Activated T-cell treated with anti-CD3 and anti-CD28 coated beads, Interleukin-2, amount 50 U/mL, for 72 hours (primary cell): ENCODE data around the gene PRF1. TPM values are rescaled to one million over a fixed set of nuclear protein-coding genes. Genes with fewer than 3 reads are reported as not detected.
"Not testable (repeated sequence)": the region's sequence is repeated elsewhere in the genome, so short reads cannot be mapped to it uniquely, and the experiment has no call there.

Experiments
- ATAC-seq, 2 donors: fragments of 150-1000 bp; cut with Tn5 transposase; replicated peaks in 1 of 2; 2 replicates each; pipeline ENCODE4 v1.10.0; 2021; ENCODE audit warnings: moderate library complexity in 2 of 2, mild to moderate bottlenecking in 1 of 2
- DNase-seq, 2 donors: peaks; one replicate each; pipeline ENCODE4 v3.0.0; 2021 to 2022; ENCODE audit warnings: mixed read lengths in 1 of 2
- H3K27ac Mint-ChIP-seq: one replicate; pipeline ENCODE4 v1.8.0; 2022; ENCODE audit warnings: mild to moderate bottlenecking, moderate library complexity, mixed read lengths
- H3K27me3 Mint-ChIP-seq: one replicate; pipeline ENCODE4 v1.8.0; 2022; ENCODE audit warnings: low read depth, mixed read lengths
- H3K36me3 Mint-ChIP-seq, 2 donors: one replicate each; pipeline ENCODE4 v1.8.0; 2022; ENCODE audit warnings: mixed read lengths in 2 of 2, mild to moderate bottlenecking in 1 of 2; ENCODE audit not compliant: insufficient read depth in 2 of 2
- H3K4me1 Mint-ChIP-seq: one replicate; pipeline ENCODE4 v1.8.0; 2022; ENCODE audit warnings: low read depth, mixed read lengths
- H3K4me3 Mint-ChIP-seq, 2 donors: one replicate each; pipeline ENCODE4 v1.8.0; 2022; ENCODE audit warnings: mild to moderate bottlenecking in 2 of 2, mixed read lengths in 2 of 2, moderate library complexity in 2 of 2
- H3K9me3 Mint-ChIP-seq, 2 donors: one replicate each; pipeline ENCODE4 v1.8.0; 2022; ENCODE audit warnings: mixed read lengths in 2 of 2
- total RNA-seq, 2 donors: library from RNA; stranded (reverse); gene quantifications; one replicate each; pipeline ENCODE4 v1.2.3, GENCODE V29; 2022

PRF1 gene
- total RNA-seq: 100 to 1,000 TPM in 1 of 2 donors, 10 to 100 TPM in 1; 44.5 to 102 TPM

DNA sequence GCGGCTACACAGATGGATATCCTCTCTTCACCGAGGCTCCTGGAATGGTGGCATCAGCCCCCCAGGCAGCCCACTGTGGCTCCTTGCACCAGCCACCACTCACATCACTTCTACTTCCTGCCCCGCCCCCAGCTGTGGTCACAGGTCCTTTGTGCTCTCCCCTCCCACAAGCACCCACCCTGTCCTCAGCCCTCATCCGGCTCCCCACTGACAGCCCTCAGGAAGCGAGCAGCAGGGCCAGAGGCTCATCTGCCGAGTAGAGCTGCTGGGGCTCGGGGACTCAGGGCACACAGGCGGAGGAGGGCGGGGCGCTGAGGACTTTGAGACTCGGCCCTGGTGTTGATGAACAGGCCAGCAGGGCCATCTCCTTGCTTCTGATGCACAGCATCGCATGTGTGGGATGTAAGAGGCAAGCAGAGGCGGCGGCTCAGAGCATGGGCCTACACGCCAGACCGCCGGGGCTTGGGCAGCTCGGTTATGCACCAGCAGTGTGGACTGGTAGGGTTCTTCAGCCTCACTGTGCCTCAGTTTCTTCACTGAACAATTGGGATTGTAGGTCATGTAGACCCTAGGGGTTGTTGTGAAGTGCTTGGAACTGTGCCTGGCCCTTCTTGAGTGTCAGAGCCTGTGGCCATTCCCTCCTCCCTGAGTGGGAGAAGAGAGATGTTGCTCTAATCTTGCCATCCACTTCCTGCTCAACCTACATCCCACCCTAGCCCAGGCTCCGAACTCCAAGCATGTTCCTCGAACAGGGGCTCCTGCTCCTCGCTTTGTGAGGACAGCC is at the start of gene PRF1:
Gene PRF1, minus strand, starts transcription at position 77 of the 784 bp plus-strand sequence. CDS start 1,839 bp downstream, outside the sequence.
- Mint-ChIP-seq H3K27me3 (no peaks in the 10 kb centered on the region), H3K36me3 (peaks cover 5% of the 10 kb centered on the region in 2 donors), H3K9me3 (peaks cover 3 to 4% of the 10 kb centered on the region in 2 donors), H3K4me1 (peaks cover 37% of the 10 kb centered on the region), H3K4me3 (peak within 1 kb of the TSS; percentile 93 to 98), H3K27ac (peak within 1 kb of the TSS; percentile 95)
- ATAC-seq: peak; percentile 87 to 92
- peak; percentile 86 to 87 for DNase-seq

DNA sequence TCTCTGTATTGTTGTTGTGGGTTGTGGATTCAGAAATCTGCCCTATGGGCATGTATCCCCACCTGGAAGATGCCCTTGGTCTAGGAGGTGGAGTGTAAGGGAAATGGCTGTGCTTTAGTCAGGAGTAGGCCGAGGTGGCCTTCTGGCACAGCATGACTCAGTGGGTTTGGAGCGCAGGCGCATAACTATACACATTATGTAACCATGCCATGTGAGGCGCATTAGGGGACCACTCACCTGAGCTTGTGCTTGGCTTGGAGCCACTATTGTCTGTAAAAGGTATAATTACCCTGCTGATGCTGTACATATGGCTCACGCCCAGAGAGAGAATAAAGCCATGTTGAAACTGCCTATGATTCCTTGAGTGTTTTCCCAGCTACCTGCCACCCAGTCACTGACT is 49.1 kb upstream of the PRF1 start:
- Mint-ChIP-seq H3K36me3 (peaks cover 14 to 16% of the 10 kb centered on the region in 2 donors), H3K27me3 (no peaks in the 10 kb centered on the region), H3K27ac (no peak overlapping the region), H3K4me1 (peaks cover 11% of the 10 kb centered on the region), H3K4me3 (no peak overlapping the region), H3K9me3 (peaks cover 11 to 22% of the 10 kb centered on the region in 2 donors)
- ATAC-seq (no peak), DNase-seq (no peak)

DNA sequence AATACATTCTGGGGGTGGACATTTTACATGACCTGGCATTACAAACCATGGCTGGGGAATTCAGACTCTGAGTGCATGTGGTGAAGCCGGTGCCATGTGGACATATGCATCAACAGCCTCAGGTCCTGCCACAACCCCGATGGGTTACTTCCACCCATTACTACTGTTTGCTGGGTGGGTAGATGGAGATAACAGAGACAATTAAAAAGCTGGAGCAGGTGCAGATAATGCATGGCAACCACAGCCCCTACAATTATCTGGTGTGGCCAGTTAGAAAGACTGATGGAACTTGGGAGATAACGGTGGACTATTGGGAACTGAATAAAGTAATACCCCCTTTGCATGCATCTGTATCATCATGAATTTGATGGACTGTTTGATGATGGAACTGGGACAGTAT is 48.2 kb upstream of the PRF1 start:
- ATAC-seq: no peak
- DNase-seq: no peak
- no peaks in the 10 kb centered on the region for H3K27me3 Mint-ChIP-seq
- peaks cover 14 to 16% of the 10 kb centered on the region in 2 donors for H3K36me3 Mint-ChIP-seq
- H3K4me1 Mint-ChIP-seq: peaks cover 1% of the 10 kb centered on the region
- H3K27ac Mint-ChIP-seq: no peak overlapping the region
- H3K9me3 Mint-ChIP-seq: peaks cover 11 to 22% of the 10 kb centered on the region in 2 donors
- H3K4me3 Mint-ChIP-seq: no peak overlapping the region

DNA sequence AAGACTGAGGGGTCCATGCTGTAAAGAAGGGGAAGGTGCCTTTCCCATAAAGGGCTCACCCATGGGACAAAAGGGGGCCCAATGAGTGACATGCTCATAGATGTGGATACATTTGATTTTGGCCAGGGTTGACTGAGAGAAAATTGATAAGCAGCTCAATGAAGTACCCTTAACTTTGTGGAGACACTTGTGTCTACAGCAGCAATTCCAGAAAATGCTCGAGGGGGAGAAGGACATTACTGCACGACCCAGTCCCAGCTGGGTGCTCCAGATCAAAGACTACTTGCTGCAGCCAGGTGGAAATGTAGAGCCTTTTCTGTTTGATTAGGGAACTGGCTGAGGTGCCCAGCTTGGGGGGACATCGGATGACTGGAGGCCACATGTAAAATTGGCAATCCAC is 47.6 kb upstream of the PRF1 start:
- DNase-seq (no peak), ATAC-seq (no peak)
- Mint-ChIP-seq H3K36me3 (peaks cover 14 to 16% of the 10 kb centered on the region in 2 donors), H3K27me3 (no peaks in the 10 kb centered on the region), H3K27ac (no peak overlapping the region), H3K4me1 (no peaks in the 10 kb centered on the region), H3K4me3 (no peak overlapping the region), H3K9me3 (peaks cover 11 to 22% of the 10 kb centered on the region in 2 donors)

DNA sequence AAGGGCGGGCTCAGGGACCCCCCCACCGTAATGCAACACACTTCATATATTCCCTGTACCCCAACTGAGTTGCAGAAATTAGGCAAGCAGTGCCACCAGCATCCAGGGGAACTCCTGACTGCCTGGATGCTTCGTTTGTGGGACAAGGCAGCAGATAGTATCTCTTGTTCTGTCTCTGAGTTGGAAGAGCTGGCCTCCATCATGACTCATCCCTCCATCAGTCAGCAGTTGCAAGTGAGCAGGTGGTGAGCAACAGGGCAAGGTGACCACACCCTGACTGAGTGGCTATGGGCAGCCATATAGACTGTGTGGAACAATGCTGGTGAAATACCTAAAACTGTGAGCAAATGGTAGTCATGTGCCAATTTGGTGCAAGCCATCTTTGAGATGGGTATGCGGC is 47.0 kb upstream of the PRF1 start:
- DNase-seq: peak; percentile 14 to 27
- ATAC-seq: peak; percentile 94 to 98
- Mint-ChIP-seq H3K36me3 (peaks cover 14 to 16% of the 10 kb centered on the region in 2 donors), H3K4me3 (no peak overlapping the region), H3K27ac (no peak overlapping the region), H3K4me1 (no peaks in the 10 kb centered on the region), H3K9me3 (peaks cover 11 to 22% of the 10 kb centered on the region in 2 donors), H3K27me3 (no peaks in the 10 kb centered on the region)

DNA sequence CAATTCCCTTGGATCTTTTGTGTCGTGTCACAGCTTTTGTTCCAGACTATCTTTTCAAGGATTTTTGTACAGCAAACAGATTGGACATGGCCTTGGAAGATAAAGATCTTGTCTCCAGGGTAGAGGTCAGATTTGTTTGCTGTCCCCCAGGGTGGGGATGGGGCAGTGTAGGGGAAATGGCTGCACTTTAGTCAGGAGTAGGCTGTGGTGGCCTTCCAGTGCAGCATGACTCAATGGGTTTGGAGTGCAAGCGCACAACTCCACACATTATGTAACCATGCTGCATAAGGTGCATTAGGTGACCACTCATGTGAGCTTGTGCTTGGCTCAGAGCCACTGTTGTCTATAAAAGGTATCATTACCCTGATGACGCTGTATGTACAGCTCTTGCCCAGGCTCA is 45.9 kb upstream of the PRF1 start:
- Mint-ChIP-seq H3K9me3 (peaks cover 11 to 22% of the 10 kb centered on the region in 2 donors), H3K4me3 (no peak overlapping the region), H3K36me3 (peaks cover 14 to 16% of the 10 kb centered on the region in 2 donors), H3K27me3 (peaks cover under 1% of the 10 kb centered on the region), H3K4me1 (no peaks in the 10 kb centered on the region), H3K27ac (no peak overlapping the region)
- ATAC-seq (no peak), DNase-seq (no peak)

DNA sequence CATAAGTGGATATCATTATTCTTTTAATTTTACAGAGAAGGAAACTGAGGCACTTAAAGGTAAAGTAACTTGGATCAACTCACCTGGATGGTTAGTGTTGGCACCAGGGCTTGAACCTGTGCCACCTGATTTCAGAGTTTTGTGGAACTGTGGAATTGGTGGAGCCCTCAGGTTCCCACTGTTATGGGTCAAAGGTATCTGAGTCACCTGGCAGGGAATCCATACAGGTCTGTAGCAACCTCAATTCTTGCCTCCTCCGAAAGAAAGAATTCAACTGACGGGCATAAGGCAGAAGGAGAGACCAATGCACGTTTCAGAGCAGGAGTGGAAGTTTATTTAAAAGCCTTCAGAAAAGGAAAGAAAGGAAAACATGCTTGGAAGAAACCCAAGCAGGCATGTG is 44.5 kb upstream of the PRF1 start:
- H3K36me3 Mint-ChIP-seq: peaks cover 13 to 14% of the 10 kb centered on the region in 2 donors
- H3K9me3 Mint-ChIP-seq: peaks cover 11 to 21% of the 10 kb centered on the region in 2 donors
- H3K27ac Mint-ChIP-seq: no peak overlapping the region
- ATAC-seq (no peak), DNase-seq (no peak)
- H3K4me1 Mint-ChIP-seq: no peaks in the 10 kb centered on the region
- peaks cover 11% of the 10 kb centered on the region for H3K27me3 Mint-ChIP-seq
- H3K4me3 Mint-ChIP-seq: no peak overlapping the region

DNA sequence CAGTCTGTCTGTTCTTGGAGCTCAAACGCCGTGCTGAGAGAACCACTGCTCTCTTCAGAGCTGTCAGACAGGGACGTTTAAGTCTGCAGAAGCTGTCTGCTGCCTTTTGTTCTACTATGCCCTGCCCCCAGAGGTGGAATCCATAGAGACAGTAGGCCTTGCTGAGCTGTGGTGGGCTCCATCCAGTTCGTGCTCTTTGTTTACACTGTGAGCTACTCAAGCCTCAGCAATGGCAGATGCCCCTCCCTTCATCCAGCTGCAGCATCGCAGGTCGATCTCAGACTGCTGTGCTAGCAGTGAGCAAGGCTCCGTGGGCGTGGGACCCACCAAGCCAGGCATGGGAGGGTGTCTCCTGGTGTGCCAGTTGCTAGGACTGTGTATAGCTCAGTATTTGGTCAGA is 42.4 kb upstream of the PRF1 start:
- H3K27me3 Mint-ChIP-seq: peaks cover 11% of the 10 kb centered on the region
- ATAC-seq, H3K4me1 Mint-ChIP-seq, DNase-seq, H3K27ac Mint-ChIP-seq, H3K4me3 Mint-ChIP-seq: not testable (repeated sequence)
- peaks cover 3 to 12% of the 10 kb centered on the region in 2 donors for H3K9me3 Mint-ChIP-seq
- H3K36me3 Mint-ChIP-seq: peaks cover 8 to 10% of the 10 kb centered on the region in 2 donors

DNA sequence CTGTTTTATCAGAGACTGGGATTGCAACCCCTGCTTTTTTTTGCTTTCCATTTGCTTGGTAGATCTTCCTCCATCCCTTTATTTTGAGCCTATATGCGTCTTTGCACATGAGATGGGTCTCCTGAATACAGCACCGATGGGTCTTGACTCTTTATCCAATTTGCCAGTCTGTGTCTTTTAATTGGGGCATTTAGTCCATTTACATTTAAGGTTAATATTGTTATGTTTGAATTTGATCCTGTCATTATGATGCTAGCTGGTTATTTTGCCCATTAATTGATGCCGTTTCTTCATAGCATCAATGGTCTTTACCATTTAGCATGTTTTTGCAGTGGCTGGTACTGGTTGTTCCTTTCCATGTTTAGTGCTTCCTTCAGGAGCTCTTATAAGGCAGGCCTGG is 40.7 kb upstream of the PRF1 start:
- not testable (repeated sequence) for DNase-seq, H3K27ac Mint-ChIP-seq, H3K4me1 Mint-ChIP-seq, H3K36me3 Mint-ChIP-seq, H3K4me3 Mint-ChIP-seq, ATAC-seq, H3K9me3 Mint-ChIP-seq
- H3K27me3 Mint-ChIP-seq: peaks cover 11% of the 10 kb centered on the region

DNA sequence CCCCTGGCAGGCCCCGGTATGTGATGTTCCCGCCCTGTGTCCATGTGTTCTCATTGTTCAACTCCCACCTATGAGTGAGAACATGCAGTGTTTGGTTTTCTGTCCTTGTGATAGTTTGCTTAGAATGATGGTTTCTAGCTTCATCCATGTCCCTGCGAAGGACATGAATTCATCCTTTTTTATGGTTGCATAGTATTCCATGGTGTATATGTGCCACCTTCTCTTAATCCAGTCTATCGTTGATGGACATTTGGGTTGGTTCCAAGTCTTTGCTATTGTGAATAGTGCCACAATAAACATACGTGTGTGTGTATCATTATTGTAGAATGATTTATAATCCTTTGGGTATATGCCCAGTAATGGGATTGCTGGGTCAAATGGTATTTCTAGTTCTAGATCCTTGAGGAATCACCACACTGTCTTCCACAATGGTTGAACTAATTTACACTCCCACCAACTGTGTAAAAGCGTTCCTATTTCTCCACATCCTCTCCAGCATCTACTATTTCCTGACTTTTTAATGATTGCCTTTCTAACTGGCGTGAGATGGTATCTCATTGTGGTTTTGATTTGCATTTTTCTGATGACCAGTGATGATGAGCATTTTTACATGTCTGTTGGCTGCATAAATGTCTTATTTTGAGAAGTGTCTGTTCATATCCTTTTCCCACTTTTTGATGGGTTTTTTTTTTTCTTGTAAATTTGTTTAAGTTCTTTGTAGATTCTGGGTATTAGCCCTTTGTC is 37.3 kb upstream of the PRF1 start:
- DNase-seq, H3K27ac Mint-ChIP-seq, H3K4me3 Mint-ChIP-seq, H3K36me3 Mint-ChIP-seq, H3K9me3 Mint-ChIP-seq, H3K4me1 Mint-ChIP-seq, ATAC-seq: not testable (repeated sequence)
- H3K27me3 Mint-ChIP-seq: peaks cover 11% of the 10 kb centered on the region

DNA sequence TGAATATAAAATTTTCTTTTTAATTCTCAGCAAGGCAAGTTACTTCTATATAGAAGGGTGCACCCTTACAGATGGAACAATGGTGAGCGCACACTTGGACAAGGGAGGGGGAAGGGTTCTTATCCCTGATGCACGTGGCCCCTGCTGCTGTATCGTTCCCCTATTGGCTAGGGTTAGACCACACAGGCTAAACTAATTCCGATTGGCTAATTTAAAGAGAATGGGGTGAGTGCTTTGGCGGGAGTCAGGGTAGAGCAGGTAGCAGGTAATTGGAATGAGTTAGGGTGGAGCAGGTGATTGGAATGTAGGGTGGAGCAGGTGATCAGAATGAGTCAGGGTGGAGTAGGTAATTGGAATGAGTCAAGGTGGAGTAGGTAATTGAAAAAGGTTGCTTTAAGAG is 32.0 kb upstream of the PRF1 start:
- DNase-seq, H3K9me3 Mint-ChIP-seq, H3K27ac Mint-ChIP-seq, H3K4me3 Mint-ChIP-seq, H3K36me3 Mint-ChIP-seq, ATAC-seq, H3K4me1 Mint-ChIP-seq: not testable (repeated sequence)
- H3K27me3 Mint-ChIP-seq: peaks cover 27% of the 10 kb centered on the region

DNA sequence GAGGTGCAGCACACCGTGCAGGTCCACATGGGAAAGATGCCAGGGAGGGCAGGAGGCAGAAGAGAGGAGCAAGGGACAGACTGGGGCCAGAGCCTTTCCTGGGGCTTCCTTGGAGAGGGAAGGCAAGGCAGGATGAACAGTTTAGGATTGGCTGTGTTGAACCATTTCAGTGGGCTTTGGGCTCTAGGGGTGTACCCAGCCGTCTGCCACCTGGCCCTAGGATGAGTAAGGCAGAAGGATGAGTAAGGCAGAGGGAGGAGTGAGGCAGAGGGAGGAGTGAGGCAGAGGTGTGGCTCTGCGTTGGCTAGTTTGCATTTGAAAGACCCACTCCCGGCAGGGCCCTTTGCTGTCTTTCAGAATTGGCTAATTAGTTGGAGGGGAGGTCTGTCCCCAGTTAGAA is 31.5 kb upstream of the PRF1 start:
- peaks cover 2% of the 10 kb centered on the region in 2 donors for H3K36me3 Mint-ChIP-seq
- DNase-seq: no peak
- peak in 1 of 2 donors; percentile 54 for ATAC-seq
- no peak overlapping the region for H3K27ac Mint-ChIP-seq
- no peak overlapping the region for H3K4me3 Mint-ChIP-seq
- no peaks in the 10 kb centered on the region for H3K9me3 Mint-ChIP-seq
- H3K27me3 Mint-ChIP-seq: peaks cover 27% of the 10 kb centered on the region
- peaks cover 5% of the 10 kb centered on the region for H3K4me1 Mint-ChIP-seq

DNA sequence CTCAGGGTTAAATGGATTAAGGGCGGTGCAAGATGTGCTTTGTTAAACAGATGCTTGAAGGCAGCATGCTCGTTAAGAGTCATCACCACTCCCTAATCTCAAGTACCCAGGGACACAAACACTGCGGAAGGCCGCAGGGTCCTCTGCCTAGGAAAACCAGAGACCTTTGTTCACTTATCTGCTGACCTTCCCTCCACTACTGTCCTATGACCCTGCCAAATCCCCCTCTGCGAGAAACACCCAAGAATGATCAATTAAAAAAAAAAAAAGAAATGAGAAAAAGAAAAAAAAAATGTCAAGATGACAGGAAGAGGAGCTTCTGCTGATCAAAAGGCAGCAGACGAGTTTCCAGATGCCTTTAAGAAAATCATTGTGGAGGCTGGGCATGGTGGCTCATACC is 29.2 kb upstream of the PRF1 start:
- not testable (repeated sequence) for H3K9me3 Mint-ChIP-seq, H3K4me3 Mint-ChIP-seq, H3K36me3 Mint-ChIP-seq, H3K27ac Mint-ChIP-seq, DNase-seq, ATAC-seq, H3K4me1 Mint-ChIP-seq
- peaks cover 27% of the 10 kb centered on the region for H3K27me3 Mint-ChIP-seq
